ENCODE data around the gene ANP32A. TPM values are rescaled to one million over a fixed set of nuclear protein-coding genes. Genes with fewer than 3 reads are reported as not detected.

Gene ANP32A
- total and polyA plus RNA-seq, 9 of the 15 experiments (the other 6 are each of a cell fraction or from before 2014, with no cell fraction given): 13.2 to 656 (median 210) TPM

DNA sequence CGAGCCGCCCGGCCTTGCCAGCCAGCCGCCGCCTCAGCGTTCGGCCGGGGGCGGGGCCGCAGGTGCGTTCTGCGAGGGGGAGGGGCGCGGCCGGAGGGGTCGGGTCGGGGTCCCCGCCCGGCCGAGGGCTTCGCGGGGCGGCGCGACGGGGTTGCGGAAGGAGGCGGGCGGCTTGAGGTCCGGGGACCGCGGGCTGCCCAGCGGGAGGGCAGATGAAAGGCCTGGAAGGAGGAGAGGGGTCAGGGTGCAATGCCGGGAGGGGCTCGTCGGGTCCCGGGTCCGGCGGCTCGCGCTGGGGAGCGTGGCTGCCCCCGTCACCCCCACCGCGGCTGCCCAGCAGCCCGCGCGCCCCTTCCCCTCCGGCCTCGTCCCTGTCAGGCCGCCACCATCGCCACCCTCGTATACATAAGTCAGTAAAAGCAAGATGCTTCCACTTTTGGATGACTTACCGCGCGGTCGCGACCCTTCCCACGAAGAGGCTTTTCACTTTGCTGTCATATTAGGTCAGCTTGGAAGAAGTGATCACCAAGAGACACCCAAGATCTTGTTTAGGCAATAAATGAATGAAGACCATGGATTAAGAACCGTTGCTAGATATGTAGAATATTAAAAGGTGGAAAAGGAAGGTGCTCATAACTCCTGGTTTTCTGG is 620 bp upstream of the ANP32A start (continued):
- TF ChIP-seq MAZ (CRISPR knock-in tag; conservative IDR thresholded peaks at IDR 0.05 in 1 of 2, IDR thresholded peaks at IDR 0.05 in 1 of 2) (no peak; a peak in 2 of 4 replicates), CBX5 (IDR thresholded peaks at IDR 0.05; ENCODE audit: borderline replicate concordance, low read depth) (no peak), RBFOX2 (IDR thresholded peaks at IDR 0.05; ENCODE audit: low read depth, low read length) (peak; percentile 36), POLR2G (IDR thresholded peaks at IDR 0.05; ENCODE audit: low read depth, low read length) (peak; percentile 9; the same call in 1 of the 2 replicates)

DNA sequence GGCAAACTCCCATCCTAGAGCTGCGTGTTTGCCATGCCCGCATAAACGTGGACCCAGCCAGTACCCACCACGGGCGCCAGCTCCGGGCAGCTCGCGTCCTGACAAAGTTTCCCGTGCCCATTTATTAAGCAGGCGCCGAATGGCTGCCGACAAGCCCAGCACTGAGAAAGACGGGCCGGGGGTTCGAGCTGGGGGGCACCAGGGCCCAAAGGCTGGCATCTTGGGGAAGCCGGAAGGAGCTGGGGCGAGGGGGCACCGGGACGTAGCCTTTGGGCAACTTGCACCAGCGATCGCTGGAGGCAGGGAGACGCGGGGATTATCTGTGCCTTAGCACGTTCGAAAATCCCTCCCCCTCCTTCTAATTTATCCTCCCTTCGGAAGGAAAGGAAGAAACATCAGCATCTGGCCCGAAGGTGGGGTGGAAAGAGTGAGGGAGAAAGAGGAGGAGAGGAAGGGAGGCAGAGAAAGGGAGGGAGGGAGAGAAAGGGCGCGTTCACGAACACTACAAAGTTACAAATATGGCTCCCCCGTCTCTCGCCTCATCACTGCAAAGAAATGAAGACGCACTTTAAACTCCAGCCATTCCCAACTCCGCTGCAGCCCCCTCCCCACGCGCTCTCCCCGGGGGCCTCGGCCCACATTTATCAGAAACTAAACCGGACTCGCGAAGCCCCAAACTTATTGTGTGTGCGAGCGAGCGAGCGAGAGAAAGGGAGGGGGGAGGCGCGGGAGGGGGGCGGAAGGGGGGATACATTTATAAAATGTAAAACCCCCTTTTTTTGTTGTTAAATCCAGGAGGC is 1.0 kb downstream of the ANP32A start:
- POLR2A ChIA-PET: interaction anchor here (0.6 to 2.2 kb wide), 9 partner anchors 9 to 633 kb away, joined by 3 to 11 read pairs (median 3); partner anchors contain the start of gene RPLP1
- Histone ChIP-seq H3K4me3 (peak overlapping the region; percentile 63), H2AFZ (ENCODE audit: low read depth, low read length) (peak overlapping the region; percentile 83), H3K27ac (ENCODE audit: extremely low read depth, low read depth, low read length) (peak overlapping the region; percentile 99), H3K36me3 (ENCODE audit: control insufficient read depth, insufficient read depth, low read length) (peaks cover 17% of the 10 kb centered on the region; the same call in 2 of the 3 replicates), H3K4me2 (ENCODE audit: insufficient read depth, low read length) (peak overlapping the region; percentile 77), H3K4me1 (replicated peaks in 1 of 2; ENCODE audit: control insufficient read depth in 2 of 2, insufficient read depth in 2 of 2, low read length in 2 of 2) (peaks cover 22 to 26% of the 10 kb centered on the region in 2 experiments), H4K20me1 (replicated peaks; ENCODE audit: control insufficient read depth, insufficient read depth, low read length) (peaks cover 17% of the 10 kb centered on the region), H3K9me3 (replicated peaks; ENCODE audit: control insufficient read depth, insufficient read depth, low read depth, low read length) (no peaks in the 10 kb centered on the region), H3K9ac (ENCODE audit: insufficient read depth in 1 of 2, low read depth in 2 of 2, low read length in 2 of 2) (peak overlapping the region; percentile 96 to 98), H3K79me2 (ENCODE audit: control insufficient read depth, insufficient read depth, low read length) (peaks cover 81% of the 10 kb centered on the region), H3K27me3 (ENCODE audit: control insufficient read depth in 2 of 2, insufficient read depth in 2 of 2, low read length in 2 of 2) (no peaks in the 10 kb centered on the region), H3K9me1 (ENCODE audit: control insufficient read depth, insufficient read depth, low read length) (no peaks in the 10 kb centered on the region)
- peak; percentile 71 for FAIRE-seq
- CTCF ChIA-PET (ENCODE audit: low intra/inter-chr PET ratio): no interaction called here
- intact Hi-C loops (cut with micrococcal nuclease): no loop called here
- BruUV-seq (replicated peaks): TSS peak; percentile 55
- peak; percentile 14 for ATAC-seq
- WGBS (ENCODE audit: insufficient coverage, low coverage, missing lambda C conversion rate): under 1% methylated on average over 37 of the region's 48 CpGs
- DNase-seq (ENCODE audit: extremely low read depth in 1 of 4, low spot score in 3 of 4): peak in 2 of 4 experiments; percentile 48 to 73
- in situ Hi-C loops (cut with MboI): no loop called here
- 0 out of 2 replicates have a peak, but pooled peaks have one; percentile 15 for TF ChIP-seq ZNF583 (CRISPR knock-in tag; IDR thresholded peaks at IDR 0.05)
- TF ChIP-seq NBN (IDR thresholded peaks at IDR 0.05; ENCODE audit: low read depth): 0 out of 2 replicates have a peak, but pooled peaks have one; percentile 15
- TF ChIP-seq, protein P1, sequence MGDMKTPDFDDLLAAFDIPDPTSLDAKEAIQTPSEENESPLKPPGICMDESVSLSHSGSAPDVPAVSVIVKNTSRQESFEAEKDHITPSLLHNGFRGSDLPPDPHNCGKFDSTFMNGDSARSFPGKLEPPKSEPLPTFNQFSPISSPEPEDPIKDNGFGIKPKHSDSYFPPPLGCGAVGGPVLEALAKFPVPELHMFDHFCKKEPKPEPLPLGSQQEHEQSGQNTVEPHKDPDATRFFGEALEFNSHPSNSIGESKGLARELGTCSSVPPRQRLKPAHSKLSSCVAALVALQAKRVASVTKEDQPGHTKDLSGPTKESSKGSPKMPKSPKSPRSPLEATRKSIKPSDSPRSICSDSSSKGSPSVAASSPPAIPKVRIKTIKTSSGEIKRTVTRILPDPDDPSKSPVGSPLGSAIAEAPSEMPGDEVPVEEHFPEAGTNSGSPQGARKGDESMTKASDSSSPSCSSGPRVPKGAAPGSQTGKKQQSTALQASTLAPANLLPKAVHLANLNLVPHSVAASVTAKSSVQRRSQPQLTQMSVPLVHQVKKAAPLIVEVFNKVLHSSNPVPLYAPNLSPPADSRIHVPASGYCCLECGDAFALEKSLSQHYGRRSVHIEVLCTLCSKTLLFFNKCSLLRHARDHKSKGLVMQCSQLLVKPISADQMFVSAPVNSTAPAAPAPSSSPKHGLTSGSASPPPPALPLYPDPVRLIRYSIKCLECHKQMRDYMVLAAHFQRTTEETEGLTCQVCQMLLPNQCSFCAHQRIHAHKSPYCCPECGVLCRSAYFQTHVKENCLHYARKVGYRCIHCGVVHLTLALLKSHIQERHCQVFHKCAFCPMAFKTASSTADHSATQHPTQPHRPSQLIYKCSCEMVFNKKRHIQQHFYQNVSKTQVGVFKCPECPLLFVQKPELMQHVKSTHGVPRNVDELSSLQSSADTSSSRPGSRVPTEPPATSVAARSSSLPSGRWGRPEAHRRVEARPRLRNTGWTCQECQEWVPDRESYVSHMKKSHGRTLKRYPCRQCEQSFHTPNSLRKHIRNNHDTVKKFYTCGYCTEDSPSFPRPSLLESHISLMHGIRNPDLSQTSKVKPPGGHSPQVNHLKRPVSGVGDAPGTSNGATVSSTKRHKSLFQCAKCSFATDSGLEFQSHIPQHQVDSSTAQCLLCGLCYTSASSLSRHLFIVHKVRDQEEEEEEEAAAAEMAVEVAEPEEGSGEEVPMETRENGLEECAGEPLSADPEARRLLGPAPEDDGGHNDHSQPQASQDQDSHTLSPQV (IDR thresholded peaks at IDR 0.05): 0 out of 2 replicates have a peak, but pooled peaks have one; percentile 29
- TF ChIP-seq MAFF (IDR thresholded peaks at IDR 0.05; ENCODE audit: low read length): no peak
- TF ChIP-seq ETV1 (tag; conservative IDR thresholded peaks at IDR 0.05; ENCODE audit: low read depth): 0 out of 2 replicates have a peak, but pooled peaks have one; percentile 21
- no peak for TF ChIP-seq POU5F1 (IDR thresholded peaks at IDR 0.05; ENCODE audit: borderline replicate concordance, low read depth, low read length, partially characterized antibody)
- no peak for TF ChIP-seq ZFPM2 (CRISPR knock-in tag; IDR thresholded peaks at IDR 0.05)
- TF ChIP-seq NELFE (IDR thresholded peaks at IDR 0.05; ENCODE audit: insufficient read depth, insufficient read length): no peak
- no peak for TF ChIP-seq SP2 (IDR thresholded peaks at IDR 0.05; ENCODE audit: extremely low read depth, low read depth, low read length, poor library complexity, severe bottlenecking)
- TF ChIP-seq FIP1L1 (IDR thresholded peaks at IDR 0.05; ENCODE audit: low read depth, low read length, poor library complexity, severe bottlenecking): peak; percentile 73

Data from K562 (cell line).